ENCODE results near the gene TBX5.

GRCh38 chr12:114392909-114393308 is 13.0 kb downstream of the TBX5 start:
- no peak for TF ChIP-seq POLR2A (IDR thresholded peaks at IDR 0.05; ENCODE audit: low read length)
- TF ChIP-seq GATA1 (IDR thresholded peaks at IDR 0.05; ENCODE audit: low read depth, low read length): no peak

All from erythroblast (primary cell).